Fibroblast of villous mesenchyme (primary cell): ENCODE measurements around the gene MED13L. TPM values are rescaled to one million over a fixed set of nuclear protein-coding genes. Genes with fewer than 3 reads are reported as not detected.

Experiments used
- DNase-seq: peaks from one replicate; pipeline ENCODE4 v3.0.0-alpha.2; 2010; ENCODE audit warnings: low read depth
- H3K4me3 ChIP-seq: 2 replicates; pipeline ENCODE4 v1.5.1; 2011; ENCODE audit warnings: low read depth, mild to moderate bottlenecking, low read length
- CTCF ChIP-seq: IDR thresholded peaks from 2 replicates; pipeline ENCODE4 v1.5.1; 2012; ENCODE audit warnings: low read depth, mild to moderate bottlenecking, low read length; ENCODE audit not compliant: insufficient read depth
- total RNA-seq: library from RNA; depleted of rRNA; stranded (reverse); fragments of >200 nt; gene quantifications from 2 replicates; pipeline ENCODE4 v1.2.3, GENCODE V29; 2012

Gene MED13L
- total RNA-seq, 1 donor: 189 TPM

- H3K4me3 ChIP-seq: no peak overlapping the region
- no peak for TF ChIP-seq CTCF
- DNase-seq: no peak
Observed at GRCh38 chr12:116028619-116029018, 248.9 kb downstream of the MED13L start.

GRCh38 chr12:116027551-116027821 is 250.0 kb downstream of the MED13L start:
- DNase-seq: no peak
- no peak overlapping the region for H3K4me3 ChIP-seq
- TF ChIP-seq CTCF: no peak

- no peak overlapping the region for H3K4me3 ChIP-seq
- TF ChIP-seq CTCF: no peak
- no peak for DNase-seq
Observed at GRCh38 chr12:116026768-116027550, 250.5 kb downstream of the MED13L start.

GRCh38 chr12:116026346-116026745 is 251.1 kb downstream of the MED13L start:
- no peak for DNase-seq
- TF ChIP-seq CTCF: no peak
- H3K4me3 ChIP-seq: no peak overlapping the region

- H3K4me3 ChIP-seq: no peak overlapping the region
- no peak for DNase-seq
- TF ChIP-seq CTCF: no peak
Observed at GRCh38 chr12:116024769-116025168, 252.7 kb downstream of the MED13L start.

GRCh38 chr12:116019415-116019814 is 258.1 kb downstream of the MED13L start:
- TF ChIP-seq CTCF: no peak
- no peak for DNase-seq
- no peak overlapping the region for H3K4me3 ChIP-seq

- no peak for DNase-seq
- no peak for TF ChIP-seq CTCF
- no peak overlapping the region for H3K4me3 ChIP-seq
Observed at GRCh38 chr12:116018282-116018681, 259.2 kb downstream of the MED13L start.
